Right lobe of liver (tissue), 6 donors: ENCODE measurements around the gene SLC35B2. TPM values are rescaled to one million over a fixed set of nuclear protein-coding genes. Genes with fewer than 3 reads are reported as not detected.

Experiments used
- ATAC-seq, 4 donors: fragments of 200-7000 bp; cut with Tn5 transposase; one replicate each; pipeline ENCODE4 v1.9.1; 2020; ENCODE audit warnings: mild to moderate bottlenecking in 4 of 4, moderate library complexity in 4 of 4
- DNase-seq, 3 donors: peaks; one replicate each; pipeline ENCODE4 v3.0.0-alpha.2; 2020
- H3K27ac ChIP-seq, 3 donors: fragments of 200-600 bp; one replicate each; pipeline ENCODE4 v1.8.0; 2022
- H3K27me3 ChIP-seq, 2 donors: fragments of 200-600 bp; one replicate each; pipeline ENCODE4 v1.8.0; 2022
- H3K36me3 ChIP-seq, 4 donors: fragments of 200-600 bp; sonication (generic) in 1 of 4; one replicate each; pipeline versions ENCODE4 v1.5.1 to v1.8.0; 2017 to 2022; ENCODE audit warnings: control low read depth in 1 of 4
- H3K4me1 ChIP-seq, 4 donors: fragments of 200-600 bp; sonication (generic) in 1 of 4; one replicate each; pipeline versions ENCODE4 v1.5.1 to v1.8.0; 2017 to 2022; ENCODE audit warnings: control low read depth in 1 of 4
- H3K4me3 ChIP-seq, 3 donors: fragments of 200-600 bp; one replicate each; pipeline ENCODE4 v1.8.0; 2022
- H3K9me3 ChIP-seq, 4 donors: fragments of 200-600 bp; sonication (generic) in 1 of 4; one replicate each; pipeline versions ENCODE4 v1.5.1 to v1.8.0; 2017 to 2022; ENCODE audit warnings: control low read depth in 1 of 4
- POLR2A ChIP-seq: fragments of 450-650 bp; IDR thresholded peaks from one replicate; pipeline ENCODE4 v1.6.1; 2017; ENCODE audit warnings: antibody characterized with exemption, mild to moderate bottlenecking
- WGBS: methylation state at CpG from one replicate; pipeline ENCODE4 v1.1.6; 2018; ENCODE audit warnings: low coverage, low lambda C conversion rate; ENCODE audit not compliant: insufficient coverage; ENCODE audit errors: missing lambda C conversion rate; 5-methylcytosine and 5-hydroxymethylcytosine counted together
- intact Hi-C, 2 donors: fragments of 100-400 bp; cut with DNase I; formaldehyde crosslinking; loops; one replicate each; pipeline versions ENCODE4 v1.11.2 to v1.14.1; 2022
- total RNA-seq, 6 experiments: library from RNA; depleted of rRNA in 2 of 6; stranded (reverse); fragments of >200 nt in 2 of 6; fragmentation: NEBNext Ultra II Directional in 3 of 6; extraction: Animal tissue kit (Norgen Biotek cat#: 25700) in 3 of 6; gene quantifications; one replicate each; pipeline versions ENCODE4 v1.1.0 to v1.2.4, GENCODE V29; 2016 to 2023
- TF ChIP-seq, protein P1 (sequence below), 4 donors: fragments of 200-600 bp in 3 of 4; fragments of 450-650 bp in 1 of 4; IDR thresholded peaks; one replicate each; pipeline versions ENCODE4 v1.5.1 to v1.8.0; 2016 to 2022; ENCODE audit warnings: antibody characterized with exemption in 4 of 4, mild to moderate bottlenecking in 2 of 4
- donor health status: DM: no; HTN: yes; CAD: no.
- donor health status: DM: no; HTN: no; CAD: no.
- donor health status: DM: no; HTN: no; CAD: no.
- donor health status: DM: no; HTN: yes; CAD: no.
- donor health status: DM: no; HTN: yes; CAD: no.

SLC35B2 gene
- total RNA-seq, 6 experiments from 2014 or later: 15.1 to 29.0 (median 20.9) TPM

DNA sequence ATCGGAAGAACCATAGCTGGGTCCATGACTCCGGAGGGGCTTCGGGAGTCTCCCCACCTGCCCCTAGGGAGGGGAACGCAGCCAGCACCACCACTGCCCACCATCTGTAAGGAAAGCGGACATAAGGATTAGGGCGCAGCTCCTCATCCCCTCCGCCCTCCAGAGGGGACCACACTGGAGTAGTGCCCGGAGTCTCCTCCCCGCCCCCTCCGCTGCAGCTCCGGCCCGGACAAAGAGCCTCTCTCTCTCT is 628 bp downstream of the SLC35B2 start:
- Histone ChIP-seq H3K36me3 (peaks cover 7 to 46% (median 23%) of the 10 kb centered on the region in 4 donors), H3K4me1 (peaks cover 0 to 13% (median 0%) of the 10 kb centered on the region in 4 donors), H3K27me3 (no peaks in the 10 kb centered on the region)

DNA sequence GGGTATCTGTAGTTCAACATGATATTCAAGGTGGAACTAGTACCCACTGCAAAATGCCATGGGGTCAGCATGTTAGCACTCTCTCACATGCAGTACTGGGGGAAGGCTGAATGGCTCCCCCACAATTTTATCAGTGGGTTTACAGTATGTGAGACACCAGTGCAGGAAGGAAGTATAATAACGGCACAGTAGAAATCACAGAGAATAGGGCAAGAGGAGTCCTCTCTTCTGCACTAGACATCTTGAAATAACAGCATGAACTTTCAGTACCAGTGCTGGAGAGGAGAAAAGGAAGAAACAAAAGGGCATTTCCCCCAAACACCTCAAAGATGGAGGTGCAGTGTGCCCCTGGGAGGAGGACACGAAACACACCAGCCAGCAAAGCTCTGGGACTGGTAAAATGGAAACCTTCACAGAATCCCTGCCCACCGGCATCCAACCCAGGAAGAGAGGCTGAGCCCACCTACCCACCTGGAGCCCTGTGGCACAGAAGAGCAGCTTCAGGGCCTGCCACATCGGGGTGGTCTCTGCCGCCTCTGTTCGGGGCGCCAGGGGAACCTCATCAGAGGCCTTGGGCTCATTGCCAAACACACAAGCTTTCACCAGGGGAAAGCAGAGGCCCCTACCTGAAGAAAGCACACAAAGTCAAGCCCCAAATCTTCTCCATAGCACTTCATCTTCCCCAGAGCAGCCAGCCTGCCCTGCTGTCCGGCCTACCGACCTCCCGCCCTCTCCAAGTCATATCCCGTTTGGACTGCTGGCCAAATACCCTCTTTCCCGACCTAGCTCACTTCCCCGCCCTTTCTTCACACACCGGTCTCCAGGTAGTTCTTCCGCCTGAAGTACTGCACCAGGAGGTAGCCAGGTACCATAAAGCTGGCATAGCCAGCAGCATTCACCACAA is 1.2 kb downstream of the SLC35B2 start:
- ATAC-seq: peak; percentile 15 to 41 (median 28)
- intact Hi-C loops: no loop called here
- H3K36me3 ChIP-seq: peaks cover 7 to 52% (median 27%) of the 10 kb centered on the region in 4 donors
- H3K27ac ChIP-seq: peak overlapping the region; percentile 10 to 89 (median 88)
- H3K9me3 ChIP-seq: no peaks in the 10 kb centered on the region
- H3K4me3 ChIP-seq: peak overlapping the region; percentile 91 to 94 (median 94)
- H3K27me3 ChIP-seq: no peaks in the 10 kb centered on the region
- TF ChIP-seq, protein P1, sequence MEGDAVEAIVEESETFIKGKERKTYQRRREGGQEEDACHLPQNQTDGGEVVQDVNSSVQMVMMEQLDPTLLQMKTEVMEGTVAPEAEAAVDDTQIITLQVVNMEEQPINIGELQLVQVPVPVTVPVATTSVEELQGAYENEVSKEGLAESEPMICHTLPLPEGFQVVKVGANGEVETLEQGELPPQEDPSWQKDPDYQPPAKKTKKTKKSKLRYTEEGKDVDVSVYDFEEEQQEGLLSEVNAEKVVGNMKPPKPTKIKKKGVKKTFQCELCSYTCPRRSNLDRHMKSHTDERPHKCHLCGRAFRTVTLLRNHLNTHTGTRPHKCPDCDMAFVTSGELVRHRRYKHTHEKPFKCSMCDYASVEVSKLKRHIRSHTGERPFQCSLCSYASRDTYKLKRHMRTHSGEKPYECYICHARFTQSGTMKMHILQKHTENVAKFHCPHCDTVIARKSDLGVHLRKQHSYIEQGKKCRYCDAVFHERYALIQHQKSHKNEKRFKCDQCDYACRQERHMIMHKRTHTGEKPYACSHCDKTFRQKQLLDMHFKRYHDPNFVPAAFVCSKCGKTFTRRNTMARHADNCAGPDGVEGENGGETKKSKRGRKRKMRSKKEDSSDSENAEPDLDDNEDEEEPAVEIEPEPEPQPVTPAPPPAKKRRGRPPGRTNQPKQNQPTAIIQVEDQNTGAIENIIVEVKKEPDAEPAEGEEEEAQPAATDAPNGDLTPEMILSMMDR (IDR thresholded peaks at IDR 0.05): no peak
- TF ChIP-seq POLR2A: no peak
- DNase-seq: peak; percentile 43 to 60 (median 58)
- WGBS: 3% methylated on average over 9 of the region's 15 CpGs
- peaks cover 0 to 19% (median 0%) of the 10 kb centered on the region in 4 donors for H3K4me1 ChIP-seq

More for the DNA sequence above, 628 bp downstream of the SLC35B2 start:
- Histone ChIP-seq H3K4me3 (peak overlapping the region; percentile 91 to 94 (median 94)), H3K27ac (peak overlapping the region; percentile 84 to 89 (median 88)), H3K9me3 (no peaks in the 10 kb centered on the region)
- DNase-seq: no peak
- intact Hi-C loops: no loop called here
- no peak for TF ChIP-seq POLR2A
- TF ChIP-seq, protein P1 (IDR thresholded peaks at IDR 0.05): no peak
- no peak for ATAC-seq
- 3% methylated on average over 5 of the region's 12 CpGs for WGBS

DNA sequence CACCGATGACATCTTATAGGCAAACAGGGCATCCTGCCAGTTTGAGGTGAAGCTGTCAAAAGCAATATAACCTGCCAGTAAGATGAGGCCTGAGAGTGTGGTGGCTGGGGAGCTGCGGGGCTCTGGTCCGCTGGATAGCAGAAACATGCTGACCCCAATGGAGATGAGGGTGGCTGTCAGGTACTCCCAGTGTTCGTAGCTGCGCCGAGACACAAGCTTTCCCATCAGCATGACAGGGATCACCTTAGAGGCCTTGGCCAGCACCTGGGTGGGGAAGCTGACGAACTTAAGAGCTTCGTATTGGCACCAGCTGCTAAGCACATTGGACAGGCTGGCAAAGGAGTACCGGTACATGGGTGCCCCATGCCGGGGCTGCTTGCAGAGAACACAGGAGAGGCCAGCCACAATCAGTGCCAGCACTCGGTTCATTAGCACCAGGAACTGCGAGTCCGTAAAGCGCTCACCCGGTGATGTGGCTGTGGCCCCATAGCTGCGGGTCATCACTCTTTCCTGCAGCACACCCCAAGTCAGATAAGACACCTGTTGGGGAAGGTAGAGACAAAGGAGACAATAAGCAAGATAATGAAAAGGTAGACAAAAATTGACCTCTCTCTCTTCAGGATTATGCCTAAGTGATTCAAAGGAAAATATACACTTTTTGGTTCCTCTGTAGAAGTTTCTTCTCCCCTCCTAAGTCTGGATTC is 2.1 kb downstream of the SLC35B2 start:
- 42% methylated on average over 10 of the region's 16 CpGs for WGBS
- intact Hi-C loops: no loop called here

More for the DNA sequence above, 2.1 kb downstream of the SLC35B2 start:
- Histone ChIP-seq H3K4me1 (peaks cover 0 to 28% (median 0%) of the 10 kb centered on the region in 4 donors), H3K27me3 (no peaks in the 10 kb centered on the region), H3K9me3 (no peaks in the 10 kb centered on the region), H3K27ac (peak overlapping the region in 1 of 3 donors; percentile 89), H3K4me3 (no peak overlapping the region), H3K36me3 (peaks cover 10 to 61% (median 35%) of the 10 kb centered on the region in 4 donors)
- TF ChIP-seq, protein P1 (IDR thresholded peaks at IDR 0.05): no peak
- TF ChIP-seq POLR2A: no peak
- ATAC-seq (peak in 1 of 4 donors; percentile 2), DNase-seq (peak; percentile 24 to 56 (median 48))
